GM18867 (cell line): ENCODE measurements around the gene LHFPL2.
"Not testable (repeated sequence)": the region's sequence is repeated elsewhere in the genome, so short reads cannot be mapped to it uniquely, and the experiment has no call there.

Experiments
- ATAC-seq: cut with Tn5 transposase; IDR thresholded peaks from one replicate; pipeline ENCODE4 v1.9.1; 2021; ENCODE audit warnings: mild to moderate bottlenecking, moderate library complexity; ENCODE audit not compliant: unreplicated experiment

LHFPL2 gene

GRCh38 chr5:78648359-78649210, at the start of gene LHFPL2:
Gene LHFPL2 (minus strand): TSS chr5:78648772. CDS start chr5:78510213, 138,559 bp downstream.
- ATAC-seq: peak; percentile 64

GRCh38 chr5:78696637-78697036, 48.1 kb upstream of the LHFPL2 start:
- ATAC-seq: no peak

- ATAC-seq: not testable (repeated sequence)
Observed at GRCh38 chr5:78696052-78696451, 47.5 kb upstream of the LHFPL2 start.

- no peak for ATAC-seq
Observed at GRCh38 chr5:78693339-78693738, 44.8 kb upstream of the LHFPL2 start.

- ATAC-seq: no peak
Observed at GRCh38 chr5:78691084-78691960, 42.8 kb upstream of the LHFPL2 start.

GRCh38 chr5:78690253-78690972, 41.8 kb upstream of the LHFPL2 start:
- ATAC-seq: no peak

GRCh38 chr5:78689540-78690252, 41.1 kb upstream of the LHFPL2 start:
- no peak for ATAC-seq

- not testable (repeated sequence) for ATAC-seq
Observed at GRCh38 chr5:78687514-78687913, 38.9 kb upstream of the LHFPL2 start.

- ATAC-seq: not testable (repeated sequence)
Observed at GRCh38 chr5:78683905-78684304, 35.3 kb upstream of the LHFPL2 start.

GRCh38 chr5:78679905-78680304, 31.3 kb upstream of the LHFPL2 start:
- ATAC-seq: no peak

GRCh38 chr5:78677777-78678668, 29.5 kb upstream of the LHFPL2 start:
- peak; percentile 85 for ATAC-seq

GRCh38 chr5:78675956-78676730, 27.6 kb upstream of the LHFPL2 start:
- ATAC-seq: no peak

- not testable (repeated sequence) for ATAC-seq
Observed at GRCh38 chr5:78673827-78674226, 25.3 kb upstream of the LHFPL2 start.

- ATAC-seq: no peak
Observed at GRCh38 chr5:78672154-78672553, 23.6 kb upstream of the LHFPL2 start.

- ATAC-seq: no peak
Observed at GRCh38 chr5:78671609-78672008, 23.0 kb upstream of the LHFPL2 start.

- no peak for ATAC-seq
Observed at GRCh38 chr5:78670701-78671269, 22.2 kb upstream of the LHFPL2 start.

- no peak for ATAC-seq
Observed at GRCh38 chr5:78669331-78669730, 20.8 kb upstream of the LHFPL2 start.

GRCh38 chr5:78667461-78668103, 19.0 kb upstream of the LHFPL2 start:
- ATAC-seq: no peak
